ENCODE measurements around the gene SLC6A12. TPM values are rescaled to one million over a fixed set of nuclear protein-coding genes. Genes with fewer than 3 reads are reported as not detected.

Gene SLC6A12
- under 0.01 TPM in 1 of 2 replicates, not detected in the other for total RNA-seq

DNA sequence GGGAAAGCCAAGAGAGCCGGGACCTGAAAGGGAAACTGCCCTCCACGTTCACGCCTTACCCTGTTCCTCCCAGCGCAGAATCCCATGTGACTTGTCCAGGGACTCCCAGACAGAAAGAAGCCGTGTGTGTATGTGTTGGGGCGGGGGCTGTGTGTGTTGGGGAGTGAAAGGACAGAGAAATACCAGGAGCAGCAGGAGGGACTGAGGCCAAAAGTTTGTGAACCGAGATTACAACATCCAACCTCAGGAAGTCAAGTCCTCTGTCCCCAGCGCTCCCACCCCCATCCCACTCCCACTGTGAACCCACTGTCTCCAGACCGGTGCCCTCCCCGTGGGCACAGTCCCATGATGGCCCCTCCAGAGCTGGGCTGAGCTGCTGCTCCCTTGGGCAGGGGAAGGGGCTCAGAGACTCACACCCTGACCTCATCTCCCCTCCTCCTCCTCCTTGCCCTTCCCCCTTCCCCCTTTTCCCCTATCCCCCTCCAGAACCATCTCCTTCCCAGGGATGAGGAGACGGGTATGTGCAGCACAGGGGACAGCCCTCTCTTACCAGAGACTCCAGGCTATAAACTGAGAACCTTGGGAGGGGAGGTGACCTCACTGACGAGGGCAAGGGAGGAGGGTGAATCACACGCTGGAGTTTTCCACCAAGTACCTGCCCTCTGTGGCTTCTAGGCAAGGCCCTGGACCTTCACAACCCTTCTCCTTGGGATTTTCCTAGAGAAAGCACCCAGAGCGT is at the start of gene SLC6A12:
SLC6A12 (minus strand) TSS at position 155 of the 739 bp plus-strand sequence. CDS start 4,171 bp downstream, outside the sequence.

GRCh38 chr12:262817-263216 is 48.9 kb upstream of the SLC6A12 start, which contains the start of gene SLC6A13:
Gene SLC6A13, minus strand, starts transcription at chr12:262836. Its CDS starts 2,784 bp downstream, at chr12:260052.

Other genes with a start within 250 kb of the SLC6A12 start
- 1.4 and 1.6 TPM in 2 replicates for gene IQSEC3, start 147.4 kb downstream of the SLC6A12 start, total RNA-seq
- gene SLC6A13, start 48.7 kb upstream of the SLC6A12 start, total RNA-seq, result 0.14 and 0.18 TPM in 2 replicates
- gene KDM5A, start 175.2 kb upstream of the SLC6A12 start, total RNA-seq, result 49.4 and 62.1 TPM in 2 replicates
- 4.3 and 4.9 TPM in 2 replicates for gene CCDC77, start 187.5 kb upstream of the SLC6A12 start, total RNA-seq
- gene B4GALNT3, start 245.8 kb upstream of the SLC6A12 start, total RNA-seq, result under 0.01 TPM in 1 of 2 replicates, not detected in the other